ENCODE data around the gene PSMD8.

PSMD8 gene

DNA sequence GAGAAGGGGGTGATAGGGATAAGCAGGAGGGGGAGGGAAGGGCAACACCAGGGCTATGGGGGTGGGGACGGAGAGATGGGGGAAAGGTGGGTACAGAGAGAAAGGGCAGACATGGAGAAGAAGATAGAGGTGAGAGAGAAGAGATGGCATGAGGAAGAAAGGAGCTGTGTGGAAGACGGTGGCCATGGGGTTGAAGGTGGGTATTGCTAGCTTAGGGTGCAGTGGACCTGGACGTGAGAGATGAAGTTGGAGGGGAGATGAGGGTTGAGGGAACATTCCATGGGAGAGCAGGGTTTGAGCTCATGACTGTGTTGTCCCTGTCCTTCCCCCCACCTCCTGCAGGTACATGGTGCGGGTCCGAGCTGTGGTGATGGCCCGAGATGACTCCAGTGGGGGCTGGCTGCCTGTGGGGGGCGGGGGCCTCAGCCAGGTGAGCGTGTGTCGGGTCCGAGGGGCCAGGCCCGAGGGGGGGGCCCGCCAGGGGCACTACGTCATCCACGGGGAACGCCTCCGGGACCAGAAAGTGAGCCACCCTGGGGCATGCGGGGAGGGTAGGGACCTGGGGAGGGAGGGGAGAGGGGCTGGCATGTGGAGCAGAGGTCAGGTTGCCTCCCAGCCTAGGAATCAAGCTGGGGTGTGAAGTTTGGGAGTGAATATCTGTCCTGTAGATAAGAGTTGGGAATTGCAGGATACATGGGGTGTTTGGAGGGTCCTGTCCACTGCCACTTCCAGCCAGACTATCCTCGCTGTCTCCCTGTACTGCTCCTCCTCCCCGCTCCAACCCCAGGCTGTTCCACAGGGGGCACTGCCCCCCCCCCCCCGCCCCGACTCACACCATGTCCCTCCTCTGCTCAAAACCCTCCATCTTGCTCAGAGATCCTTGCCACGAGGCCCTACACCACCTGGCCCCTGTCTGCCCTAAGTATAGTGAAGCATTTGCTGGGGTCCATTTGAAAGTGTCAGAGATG is 15.9 kb downstream of the PSMD8 start:
- H3K4me3 ChIP-seq = peak overlapping the region; percentile 80
- peak overlapping the region in 1 of 2 donors; percentile 89 for H3K27ac ChIP-seq
- TF ChIP-seq, protein P1, sequence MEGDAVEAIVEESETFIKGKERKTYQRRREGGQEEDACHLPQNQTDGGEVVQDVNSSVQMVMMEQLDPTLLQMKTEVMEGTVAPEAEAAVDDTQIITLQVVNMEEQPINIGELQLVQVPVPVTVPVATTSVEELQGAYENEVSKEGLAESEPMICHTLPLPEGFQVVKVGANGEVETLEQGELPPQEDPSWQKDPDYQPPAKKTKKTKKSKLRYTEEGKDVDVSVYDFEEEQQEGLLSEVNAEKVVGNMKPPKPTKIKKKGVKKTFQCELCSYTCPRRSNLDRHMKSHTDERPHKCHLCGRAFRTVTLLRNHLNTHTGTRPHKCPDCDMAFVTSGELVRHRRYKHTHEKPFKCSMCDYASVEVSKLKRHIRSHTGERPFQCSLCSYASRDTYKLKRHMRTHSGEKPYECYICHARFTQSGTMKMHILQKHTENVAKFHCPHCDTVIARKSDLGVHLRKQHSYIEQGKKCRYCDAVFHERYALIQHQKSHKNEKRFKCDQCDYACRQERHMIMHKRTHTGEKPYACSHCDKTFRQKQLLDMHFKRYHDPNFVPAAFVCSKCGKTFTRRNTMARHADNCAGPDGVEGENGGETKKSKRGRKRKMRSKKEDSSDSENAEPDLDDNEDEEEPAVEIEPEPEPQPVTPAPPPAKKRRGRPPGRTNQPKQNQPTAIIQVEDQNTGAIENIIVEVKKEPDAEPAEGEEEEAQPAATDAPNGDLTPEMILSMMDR (IDR thresholded peaks at IDR 0.05) = no peak
- no peak for DNase-seq (ENCODE audit: low spot score)

DNA sequence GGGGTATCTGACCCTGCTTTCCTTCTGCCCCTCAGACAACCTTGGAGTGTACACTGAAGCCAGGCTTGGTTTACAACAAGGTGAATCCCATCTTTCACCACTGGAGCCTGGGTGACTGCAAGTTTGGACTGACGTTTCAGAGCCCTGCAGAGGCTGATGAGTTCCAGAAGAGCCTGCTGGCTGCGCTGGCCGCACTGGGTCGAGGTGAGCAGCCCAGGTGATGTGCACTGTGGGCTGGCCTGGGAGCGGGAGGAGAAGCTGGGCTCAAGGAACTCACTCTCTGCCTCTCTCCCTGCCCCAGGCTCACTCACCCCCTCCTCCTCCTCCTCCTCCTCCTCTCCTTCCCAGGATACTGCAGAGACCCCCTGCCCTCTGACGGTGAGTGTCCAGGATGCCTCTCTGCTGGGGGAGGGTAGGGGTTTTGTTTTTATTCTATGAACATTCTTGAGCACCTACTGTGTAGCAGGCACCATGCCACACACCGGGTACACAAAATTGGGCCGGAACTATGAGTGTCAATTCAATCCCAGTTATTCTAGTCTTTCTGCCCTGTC is 17.6 kb downstream of the PSMD8 start:
- no peak for DNase-seq (ENCODE audit: low spot score)

DNA sequence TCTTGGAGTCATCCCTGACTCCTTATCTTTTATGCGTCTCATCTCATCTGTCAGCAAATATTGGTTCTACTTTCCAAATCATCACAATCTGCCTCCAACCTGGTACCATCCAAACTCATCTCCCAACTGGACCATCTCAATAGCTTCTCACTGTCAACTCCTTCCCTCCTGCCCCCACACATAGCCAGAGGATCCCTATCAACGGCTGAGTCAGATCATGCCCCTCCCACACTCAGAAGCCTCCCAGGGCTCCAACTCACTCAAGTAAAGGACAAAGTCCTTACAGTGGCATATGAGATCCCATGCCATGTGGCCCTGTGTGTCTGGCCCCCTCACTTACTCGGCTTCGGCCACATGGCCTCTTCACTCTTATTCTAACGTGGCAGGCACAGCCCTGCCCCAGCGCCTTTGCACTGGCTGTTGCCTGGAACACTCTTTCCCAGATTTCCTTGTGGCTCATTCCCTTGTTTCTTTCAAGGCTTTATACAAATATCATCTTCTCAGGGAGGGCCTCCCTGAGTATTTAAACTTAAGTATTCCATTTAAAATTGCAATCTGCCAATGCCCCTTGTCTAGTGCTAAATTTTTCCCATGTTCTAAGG is 18.4 kb downstream of the PSMD8 start:
- H3K4me3 ChIP-seq = no peak overlapping the region

More for the DNA sequence above, 17.6 kb downstream of the PSMD8 start:
- Histone ChIP-seq H3K27ac (no peak overlapping the region), H3K4me3 (no peak overlapping the region)
- TF ChIP-seq, protein P1 (IDR thresholded peaks at IDR 0.05) = no peak

DNA sequence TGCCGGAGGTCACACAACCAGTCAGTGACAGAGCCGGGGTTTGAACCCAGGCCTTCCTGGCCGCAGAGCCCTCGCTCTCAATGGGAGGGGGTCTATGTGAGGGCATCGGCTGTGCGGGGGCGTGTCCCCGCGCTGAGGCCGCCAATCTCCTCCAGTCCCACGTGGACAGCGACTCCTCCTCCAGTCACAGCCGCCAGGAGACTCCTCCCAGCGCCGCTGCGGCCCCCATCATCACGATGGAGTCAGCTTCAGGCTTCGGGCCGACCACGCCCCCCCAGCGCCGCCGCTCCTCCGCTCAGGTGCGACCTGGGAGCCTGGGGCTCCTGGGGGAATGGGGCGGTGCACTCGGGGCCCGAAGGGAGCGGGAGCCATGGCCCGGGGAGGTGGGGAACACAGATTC is 20.1 kb downstream of the PSMD8 start:
- Histone ChIP-seq H3K4me3 (no peak overlapping the region), H3K27ac (no peak overlapping the region)
- TF ChIP-seq, protein P1 (IDR thresholded peaks at IDR 0.05) = no peak
- no peak for DNase-seq (ENCODE audit: low spot score)

More for the DNA sequence above, 18.4 kb downstream of the PSMD8 start:
- no peak for DNase-seq (ENCODE audit: low spot score)
- H3K27ac ChIP-seq = no peak overlapping the region
- TF ChIP-seq, protein P1 (IDR thresholded peaks at IDR 0.05) = no peak

DNA sequence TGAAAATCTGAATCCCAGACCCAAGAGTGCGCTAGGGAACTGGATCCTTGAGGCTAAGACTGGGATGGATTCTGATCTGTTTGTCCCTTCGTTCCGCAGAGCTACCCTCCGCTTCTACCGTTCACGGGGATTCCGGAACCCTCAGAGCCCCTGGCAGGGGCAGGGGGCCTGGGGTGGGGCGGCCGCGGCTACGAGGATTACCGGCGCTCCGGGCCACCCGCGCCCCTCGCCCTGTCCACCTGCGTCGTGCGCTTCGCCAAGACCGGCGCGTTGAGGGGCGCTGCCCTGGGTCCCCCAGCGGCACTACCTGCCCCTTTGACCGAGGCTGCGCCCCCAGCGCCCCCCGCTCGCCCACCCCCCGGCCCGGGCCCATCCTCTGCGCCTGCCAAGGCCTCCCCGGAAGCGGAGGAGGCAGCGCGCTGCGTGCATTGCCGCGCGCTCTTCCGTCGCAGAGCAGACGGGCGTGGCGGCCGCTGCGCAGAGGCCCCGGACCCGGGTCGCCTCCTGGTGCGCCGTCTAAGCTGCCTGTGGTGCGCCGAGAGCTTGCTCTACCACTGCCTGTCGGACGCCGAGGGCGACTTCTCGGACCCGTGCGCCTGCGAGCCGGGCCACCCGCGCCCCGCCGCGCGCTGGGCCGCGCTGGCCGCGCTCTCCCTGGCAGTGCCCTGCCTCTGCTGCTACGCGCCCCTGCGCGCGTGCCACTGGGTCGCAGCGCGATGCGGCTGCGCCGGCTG is 21.2 kb downstream of the PSMD8 start:
- TF ChIP-seq, protein P1 (IDR thresholded peaks at IDR 0.05) = no peak
- no peak for DNase-seq (ENCODE audit: low spot score)
- H3K4me3 ChIP-seq = peak overlapping the region; percentile 21
- no peak overlapping the region for H3K27ac ChIP-seq

DNA sequence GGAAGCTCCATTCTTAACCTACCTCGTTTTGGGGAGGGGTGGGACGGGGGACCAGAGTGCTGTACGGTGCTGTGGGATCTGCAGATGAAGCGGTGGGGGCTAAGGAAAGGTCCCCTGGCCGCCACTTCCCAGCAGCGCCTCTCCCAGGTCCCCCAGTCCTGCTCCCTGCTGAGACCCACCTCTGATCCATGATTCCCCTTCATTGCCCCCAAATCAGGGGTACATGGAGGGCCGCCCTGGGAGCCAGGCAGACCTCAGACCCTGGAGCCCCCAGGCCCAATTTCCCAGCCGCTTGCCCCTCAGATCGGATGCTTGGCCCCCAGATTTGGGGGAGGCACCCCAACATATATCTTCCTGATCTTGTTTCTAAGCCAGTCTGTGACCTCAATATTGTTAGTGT is 24.7 kb downstream of the PSMD8 start:
- TF ChIP-seq, protein P1 (IDR thresholded peaks at IDR 0.05) = no peak
- Histone ChIP-seq H3K27ac (no peak overlapping the region), H3K4me3 (no peak overlapping the region)
- DNase-seq (ENCODE audit: low spot score) = no peak
